Kidney glomerular epithelial cell (primary cell): ENCODE results near the gene PSMG2.

Source experiments
- DNase-seq: peaks from one replicate; lab custom pipeline; 2025; lab: John Stamatoyannopoulos, UW

PSMG2 gene

GRCh38 chr18:12702221-12703095 is at the start of gene PSMG2, which contains the start of gene CEP76:
Gene PSMG2 (plus strand): TSS chr18:12703042. CDS start chr18:12703108, 66 bp downstream.
Gene CEP76 (minus strand): TSS chr18:12702723. CDS start chr18:12702548, 175 bp downstream.
- peak; percentile 79 for DNase-seq

GRCh38 chr18:12654971-12655370 is 47.9 kb upstream of the PSMG2 start:
- no peak for DNase-seq

- DNase-seq: no peak
Measured at GRCh38 chr18:12656605-12656937, 46.3 kb upstream of the PSMG2 start.

- no peak for DNase-seq
Measured at GRCh38 chr18:12656938-12657683, 45.7 kb upstream of the PSMG2 start.

- peak; percentile 33 for DNase-seq
Measured at GRCh38 chr18:12657684-12658425, 45.0 kb upstream of the PSMG2 start, which contains the start of gene SPIRE1. Gene SPIRE1 (minus strand): TSS chr18:12658107. CDS start chr18:12657866, 241 bp downstream.

GRCh38 chr18:12658426-12659138 is 44.3 kb upstream of the PSMG2 start:
- peak; percentile 9 for DNase-seq

GRCh38 chr18:12659904-12660605 is 42.8 kb upstream of the PSMG2 start:
- peak; percentile 75 for DNase-seq

- no peak for DNase-seq
Measured at GRCh38 chr18:12668041-12668440, 34.8 kb upstream of the PSMG2 start.

GRCh38 chr18:12679183-12679786 is 23.6 kb upstream of the PSMG2 start:
- DNase-seq: peak; percentile 4

- DNase-seq: peak; percentile 8
Measured at GRCh38 chr18:12686100-12686499, 16.7 kb upstream of the PSMG2 start.

GRCh38 chr18:12689256-12689850 is 13.5 kb upstream of the PSMG2 start:
- no peak for DNase-seq

- DNase-seq: no peak
Measured at GRCh38 chr18:12692206-12692605, 10.6 kb upstream of the PSMG2 start.

- peak; percentile 29 for DNase-seq
Measured at GRCh38 chr18:12694032-12694431, 8.8 kb upstream of the PSMG2 start.

- DNase-seq: no peak
Measured at GRCh38 chr18:12699747-12700146, 3.1 kb upstream of the PSMG2 start.

- DNase-seq: no peak
Measured at GRCh38 chr18:12701161-12701560, 1.7 kb upstream of the PSMG2 start.

- DNase-seq: no peak
Measured at GRCh38 chr18:12703096-12703567, 290 bp downstream of the PSMG2 start.

GRCh38 chr18:12703664-12704063 is 822 bp downstream of the PSMG2 start:
- DNase-seq: peak; percentile 8

GRCh38 chr18:12711446-12711845 is 8.6 kb downstream of the PSMG2 start:
- DNase-seq: no peak

GRCh38 chr18:12721495-12722275 is 18.8 kb downstream of the PSMG2 start:
- no peak for DNase-seq
